Measurements from ENCODE around the gene ACTR3. TPM values are rescaled to one million over a fixed set of nuclear protein-coding genes. Genes with fewer than 3 reads are reported as not detected.

ACTR3 gene
- total RNA-seq, 1 experiment from 2014 or later = 180 TPM

- H3K79me2 ChIP-seq (ENCODE audit: insufficient read depth, low read length) = peaks cover 2% of the 10 kb centered on the region; the same call in 1 of the 2 replicates
- peaks cover 3% of the 10 kb centered on the region for H3K79me1 ChIP-seq (ENCODE audit: insufficient read depth, low read depth, low read length, poor library complexity, severe bottlenecking)
- H2BK120ac ChIP-seq (ENCODE audit: low read depth, low read length, poor library complexity, severe bottlenecking) = no peak overlapping the region
- DNase-seq = no peak
- no peak overlapping the region for H3T11ph ChIP-seq (ENCODE audit: low read length)
- H2BK20ac ChIP-seq (ENCODE audit: low read depth, low read length, poor library complexity, severe bottlenecking) = no peak overlapping the region
- no peak overlapping the region for H3K4me2 ChIP-seq (ENCODE audit: insufficient read depth, insufficient read length, low read length)
- H3K56ac ChIP-seq (ENCODE audit: insufficient read length, low read depth, low read length) = no peak overlapping the region
- no peaks in the 10 kb centered on the region for H4K20me1 ChIP-seq (ENCODE audit: control insufficient read depth, insufficient read depth, insufficient read length)
- no peaks in the 10 kb centered on the region for H3K27me3 Mint-ChIP-seq (ENCODE audit: low read depth)
- H2AFZ ChIP-seq (ENCODE audit: low read length) = no peak overlapping the region
- no peak overlapping the region for H4K8ac ChIP-seq (replicated peaks; ENCODE audit: insufficient read length, low read depth, low read length)
- peaks cover 5% of the 10 kb centered on the region for H3K23me2 ChIP-seq (ENCODE audit: insufficient read length, low read depth, low read length, poor library complexity, severe bottlenecking)
- H3K4me1 Mint-ChIP-seq = peaks cover 29 to 32% of the 10 kb centered on the region in 2 experiments
- no peak overlapping the region for H3K27ac ChIP-seq (ENCODE audit: insufficient read length, low read depth, low read length)
- H3K4ac ChIP-seq (ENCODE audit: low read depth, low read length) = no peak overlapping the region
- no peak overlapping the region; a peak in 1 of 5 replicates for H3K4me3 Mint-ChIP-seq
- H4K5ac ChIP-seq (ENCODE audit: insufficient read length, low read depth, low read length) = no peak overlapping the region
- H3K23ac ChIP-seq (ENCODE audit: insufficient read length, low read depth, low read length) = no peak overlapping the region
- H3K27ac Mint-ChIP-seq = no peak overlapping the region
- peaks cover 4% of the 10 kb centered on the region for H3K4me1 ChIP-seq (ENCODE audit: insufficient read depth, low read length)
- H3K9ac ChIP-seq (ENCODE audit: extremely low read depth, insufficient read length, low read length) = no peak overlapping the region
- H2AK5ac ChIP-seq (ENCODE audit: insufficient read length, low read length) = no peak overlapping the region
- H4K91ac ChIP-seq (ENCODE audit: insufficient read length, low read depth, low read length) = no peak overlapping the region
- H3K9me3 ChIP-seq (ENCODE audit: control insufficient read depth, low read depth, low read length) = no peaks in the 10 kb centered on the region
- no peak overlapping the region for H3K14ac ChIP-seq (ENCODE audit: insufficient read depth, low read length)
- no peak overlapping the region for H3K18ac ChIP-seq (ENCODE audit: insufficient read length, low read depth, low read length)
- peaks cover 0 to 5% (median 0%) of the 10 kb centered on the region in 3 experiments; a peak in 2 of 7 replicates for H3K36me3 Mint-ChIP-seq (ENCODE audit: insufficient read depth in 1 of 3, low read depth in 3 of 3)
- H2BK5ac ChIP-seq (ENCODE audit: insufficient read length, low read length) = no peak overlapping the region
- no peaks in the 10 kb centered on the region for H3K9me3 Mint-ChIP-seq
- TF ChIP-seq CTCF (conservative IDR thresholded peaks at IDR 0.05) = no peak
- H2BK15ac ChIP-seq (ENCODE audit: low read depth, low read length) = no peak overlapping the region
- WGBS (ENCODE audit: extremely low coverage, insufficient read length, low lambda C conversion rate) = no CpG with 5 or more reads among the region's 2 CpGs
- H3K27me3 ChIP-seq (ENCODE audit: insufficient read depth, low read length) = no peaks in the 10 kb centered on the region
- H2BK12ac ChIP-seq (ENCODE audit: insufficient read length, low read depth, low read length) = no peak overlapping the region
Observed at GRCh38 chr2:113886479-113887008, 3.3 kb upstream of the ACTR3 start.
